H9 (cell line): Measurements from ENCODE around the gene EPC2. TPM values are rescaled to one million over a fixed set of nuclear protein-coding genes. Genes with fewer than 3 reads are reported as not detected.

Experiments
- DNase-seq: peaks from one replicate; pipeline ENCODE4 v3.0.0-alpha.2; 2017
- H2AFZ ChIP-seq: one replicate; pipeline ENCODE4 v1.6.1; 2013; ENCODE audit warnings: mild to moderate bottlenecking, low read length, control low read depth, moderate library complexity
- H2AK5ac ChIP-seq: 2 replicates; pipeline ENCODE4 v1.6.1; 2013; ENCODE audit warnings: low read length, control low read depth, mixed read lengths; ENCODE audit not compliant: insufficient read length
- H2BK120ac ChIP-seq: one replicate; pipeline ENCODE4 v1.6.1; 2013; ENCODE audit warnings: low read depth, mild to moderate bottlenecking, low read length, control low read depth, inconsistent platforms; ENCODE audit not compliant: poor library complexity, severe bottlenecking
- H2BK12ac ChIP-seq: 2 replicates; pipeline ENCODE4 v1.6.1; 2013; ENCODE audit warnings: low read length, control low read depth, mixed read lengths, low read depth; ENCODE audit not compliant: insufficient read length
- H2BK15ac ChIP-seq: 2 replicates; pipeline ENCODE4 v1.6.1; 2013; ENCODE audit warnings: low read depth, low read length, control low read depth
- H2BK20ac ChIP-seq: one replicate; pipeline ENCODE4 v1.6.1; 2013; ENCODE audit warnings: low read depth, mild to moderate bottlenecking, low read length, control low read depth, inconsistent platforms; ENCODE audit not compliant: poor library complexity, severe bottlenecking
- H2BK5ac ChIP-seq: 2 replicates; pipeline ENCODE4 v1.6.1; 2013; ENCODE audit warnings: low read length, control low read depth, mixed read lengths; ENCODE audit not compliant: insufficient read length
- H3K14ac ChIP-seq: 2 replicates; pipeline ENCODE4 v1.6.1; 2013; ENCODE audit warnings: low read length, control low read depth; ENCODE audit not compliant: insufficient read depth
- H3K18ac ChIP-seq: 2 replicates; pipeline ENCODE4 v1.6.1; 2013; ENCODE audit warnings: low read depth, mild to moderate bottlenecking, mixed read lengths, low read length, control low read depth; ENCODE audit not compliant: insufficient read length
- H3K23ac ChIP-seq: 2 replicates; pipeline ENCODE4 v1.6.1; 2013; ENCODE audit warnings: low read length, control low read depth, mixed read lengths, low read depth; ENCODE audit not compliant: insufficient read length
- H3K23me2 ChIP-seq: 2 replicates; pipeline ENCODE4 v1.6.1; 2013; ENCODE audit warnings: low read depth, mild to moderate bottlenecking, mixed read lengths, low read length, control low read depth; ENCODE audit not compliant: insufficient read length, poor library complexity, severe bottlenecking
- H3K27ac ChIP-seq: 2 replicates; pipeline ENCODE4 v1.5.1; 2013; ENCODE audit warnings: low read length, control low read depth, mixed read lengths, low read depth; ENCODE audit not compliant: insufficient read length
- H3K27me3 ChIP-seq: 2 replicates; pipeline ENCODE4 v1.6.1; 2013; ENCODE audit warnings: low read length, control low read depth, inconsistent platforms; ENCODE audit not compliant: insufficient read depth
- H3K4ac ChIP-seq: 2 replicates; pipeline ENCODE4 v1.6.1; 2013; ENCODE audit warnings: low read depth, mild to moderate bottlenecking, control low read depth, inconsistent platforms, low read length, moderate library complexity
- H3K4me1 ChIP-seq: 2 replicates; pipeline ENCODE4 v1.6.1; 2013; ENCODE audit warnings: low read length, control low read depth, inconsistent platforms; ENCODE audit not compliant: insufficient read depth
- H3K4me2 ChIP-seq: 2 replicates; pipeline ENCODE4 v1.6.1; 2013; ENCODE audit warnings: low read length, control low read depth, mixed read lengths; ENCODE audit not compliant: insufficient read length, insufficient read depth
- H3K56ac ChIP-seq: 2 replicates; pipeline ENCODE4 v1.6.1; 2013; ENCODE audit warnings: low read depth, mild to moderate bottlenecking, mixed read lengths, low read length, control low read depth; ENCODE audit not compliant: insufficient read length
- H3K79me1 ChIP-seq: 2 replicates; pipeline ENCODE4 v1.6.1; 2013; ENCODE audit warnings: low read depth, mild to moderate bottlenecking, moderate library complexity, low read length, control low read depth, inconsistent platforms; ENCODE audit not compliant: insufficient read depth, poor library complexity, severe bottlenecking
- H3K79me2 ChIP-seq: 2 replicates; pipeline ENCODE4 v1.6.1; 2013; ENCODE audit warnings: low read length, control low read depth, inconsistent platforms; ENCODE audit not compliant: insufficient read depth
- H3K9ac ChIP-seq: 2 replicates; pipeline ENCODE4 v1.6.1; 2013; ENCODE audit warnings: low read length, control low read depth, mixed read lengths; ENCODE audit not compliant: insufficient read length; ENCODE audit errors: extremely low read depth
- H3K9me3 ChIP-seq: one replicate; pipeline ENCODE4 v1.6.1; 2013; ENCODE audit warnings: low read depth, low read length, inconsistent platforms; ENCODE audit not compliant: control insufficient read depth
- H3T11ph ChIP-seq: one replicate; pipeline ENCODE4 v1.6.1; 2013; ENCODE audit warnings: mild to moderate bottlenecking, low read length, control low read depth, inconsistent platforms
- H4K20me1 ChIP-seq: one replicate; pipeline ENCODE4 v1.6.1; 2013; ENCODE audit not compliant: control insufficient read depth, insufficient read length, insufficient read depth
- H4K5ac ChIP-seq: 2 replicates; pipeline ENCODE4 v1.6.1; 2013; ENCODE audit warnings: low read depth, mild to moderate bottlenecking, mixed read lengths, low read length, control low read depth; ENCODE audit not compliant: insufficient read length
- H4K8ac ChIP-seq: replicated peaks from 2 replicates; pipeline ENCODE4 v1.6.1; 2013; ENCODE audit warnings: low read length, control low read depth, mixed read lengths, low read depth; ENCODE audit not compliant: insufficient read length
- H4K91ac ChIP-seq: 2 replicates; pipeline ENCODE4 v1.6.1; 2013; ENCODE audit warnings: low read depth, mild to moderate bottlenecking, moderate library complexity, mixed read lengths, low read length, control low read depth; ENCODE audit not compliant: insufficient read length
- H3K27ac Mint-ChIP-seq, 3 experiments: 2 replicates in 2 of 3; 3 replicates in 1 of 3; pipeline ENCODE4 v1.8.0; 2020 to 2021; ENCODE audit warnings: mixed read lengths in 3 of 3, mild to moderate bottlenecking in 1 of 3, moderate library complexity in 1 of 3
- H3K27me3 Mint-ChIP-seq: 2 replicates; pipeline ENCODE4 v1.8.0; 2021; ENCODE audit warnings: low read depth, mild to moderate bottlenecking, moderate library complexity, mixed read lengths
- H3K36me3 Mint-ChIP-seq, 3 experiments: 2 replicates in 2 of 3; 3 replicates in 1 of 3; pipeline ENCODE4 v1.8.0; 2020 to 2021; ENCODE audit warnings: low read depth in 3 of 3, mixed read lengths in 3 of 3; ENCODE audit not compliant: insufficient read depth in 1 of 3
- H3K4me1 Mint-ChIP-seq, 2 experiments: 2 replicates each; pipeline ENCODE4 v1.8.0; 2020; ENCODE audit warnings: mixed read lengths in 2 of 2
- H3K4me3 Mint-ChIP-seq, 2 experiments: 2 replicates in 1 of 2; 3 replicates in 1 of 2; pipeline ENCODE4 v1.8.0; 2020 to 2021; ENCODE audit warnings: mild to moderate bottlenecking in 2 of 2, mixed read lengths in 2 of 2, moderate library complexity in 1 of 2
- H3K9me3 Mint-ChIP-seq, 2 experiments: 2 replicates in 1 of 2; 3 replicates in 1 of 2; pipeline ENCODE4 v1.8.0; 2020; ENCODE audit warnings: mild to moderate bottlenecking in 2 of 2, mixed read lengths in 2 of 2, moderate library complexity in 1 of 2
- WGBS: extraction: QIAGEN DNeasy Blood & Tissue Kit; methylation state at CpG from one replicate; pipeline ENCODE4 v1.1.7; 2013; ENCODE audit warnings: missing lambda C conversion rate, low lambda C conversion rate, mixed read lengths; ENCODE audit not compliant: insufficient read length; ENCODE audit errors: extremely low coverage; 5-methylcytosine and 5-hydroxymethylcytosine counted together
- total RNA-seq: library from RNA; stranded (reverse); gene quantifications from 2 replicates; pipeline ENCODE4 v1.2.1, GENCODE V29; 2021
- TF ChIP-seq, protein P1 (sequence below): fragments of 200-600 bp; sonication (generic); conservative IDR thresholded peaks from 3 replicates; pipeline ENCODE4 v1.8.0; 2021; ENCODE audit warnings: antibody characterized with exemption, mild to moderate bottlenecking

Gene EPC2
- total RNA-seq, 1 experiment from 2014 or later, result 31.3 TPM

DNA sequence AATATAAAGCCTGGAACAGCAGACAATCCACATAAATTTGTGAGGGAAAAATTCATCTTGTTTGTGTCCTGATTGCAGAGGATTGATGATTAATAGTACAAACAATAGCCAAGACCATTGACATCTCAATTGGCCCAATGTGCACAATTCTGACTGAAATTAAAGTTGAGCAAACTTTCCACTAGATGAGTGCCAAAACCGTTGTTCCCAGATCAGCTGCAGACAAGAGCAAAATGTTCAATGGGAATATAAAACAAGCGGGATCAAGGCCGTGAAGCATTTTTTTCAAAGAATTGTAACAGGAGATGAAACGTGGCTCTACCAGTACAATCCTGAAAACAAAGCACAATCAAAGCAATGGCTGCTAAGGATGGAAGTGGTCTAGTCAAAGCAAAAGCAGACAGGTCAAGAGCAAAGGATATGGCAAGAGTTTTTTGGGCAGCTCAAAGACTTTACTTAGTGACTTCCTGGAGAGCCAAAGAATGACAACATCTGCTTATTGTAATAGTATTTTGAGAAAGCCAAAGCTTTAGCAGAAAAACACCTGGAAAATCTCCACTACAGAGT is 174.6 kb downstream of the EPC2 start:
- no peak overlapping the region for H2BK15ac ChIP-seq
- H3K23me2 ChIP-seq, result no peaks in the 10 kb centered on the region
- no CpG with 5 or more reads among the region's 4 CpGs for WGBS
- DNase-seq, result no peak
- no peak overlapping the region for H3T11ph ChIP-seq
- TF ChIP-seq, protein P1, sequence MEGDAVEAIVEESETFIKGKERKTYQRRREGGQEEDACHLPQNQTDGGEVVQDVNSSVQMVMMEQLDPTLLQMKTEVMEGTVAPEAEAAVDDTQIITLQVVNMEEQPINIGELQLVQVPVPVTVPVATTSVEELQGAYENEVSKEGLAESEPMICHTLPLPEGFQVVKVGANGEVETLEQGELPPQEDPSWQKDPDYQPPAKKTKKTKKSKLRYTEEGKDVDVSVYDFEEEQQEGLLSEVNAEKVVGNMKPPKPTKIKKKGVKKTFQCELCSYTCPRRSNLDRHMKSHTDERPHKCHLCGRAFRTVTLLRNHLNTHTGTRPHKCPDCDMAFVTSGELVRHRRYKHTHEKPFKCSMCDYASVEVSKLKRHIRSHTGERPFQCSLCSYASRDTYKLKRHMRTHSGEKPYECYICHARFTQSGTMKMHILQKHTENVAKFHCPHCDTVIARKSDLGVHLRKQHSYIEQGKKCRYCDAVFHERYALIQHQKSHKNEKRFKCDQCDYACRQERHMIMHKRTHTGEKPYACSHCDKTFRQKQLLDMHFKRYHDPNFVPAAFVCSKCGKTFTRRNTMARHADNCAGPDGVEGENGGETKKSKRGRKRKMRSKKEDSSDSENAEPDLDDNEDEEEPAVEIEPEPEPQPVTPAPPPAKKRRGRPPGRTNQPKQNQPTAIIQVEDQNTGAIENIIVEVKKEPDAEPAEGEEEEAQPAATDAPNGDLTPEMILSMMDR, result no peak
- no peak overlapping the region for H3K4ac ChIP-seq
- H3K14ac ChIP-seq, result no peak overlapping the region
- no peak overlapping the region for H3K4me2 ChIP-seq
- H3K79me2 ChIP-seq, result no peaks in the 10 kb centered on the region
- H2AFZ ChIP-seq, result no peak overlapping the region
- H3K4me3 Mint-ChIP-seq, result no peak overlapping the region
- peaks cover 41 to 45% of the 10 kb centered on the region in 2 experiments for H3K4me1 Mint-ChIP-seq
- H4K91ac ChIP-seq, result no peak overlapping the region
- H3K27me3 ChIP-seq, result no peaks in the 10 kb centered on the region
- peak overlapping the region in 1 of 3 experiments; percentile 76; a peak in 2 of 7 replicates for H3K27ac Mint-ChIP-seq
- peaks cover 15% of the 10 kb centered on the region for H3K4me1 ChIP-seq
- H2AK5ac ChIP-seq, result no peak overlapping the region
- no peak overlapping the region for H2BK5ac ChIP-seq
- no peak overlapping the region for H3K23ac ChIP-seq
- H3K56ac ChIP-seq, result no peak overlapping the region
- H3K9me3 Mint-ChIP-seq, result no peaks in the 10 kb centered on the region
- H3K27me3 Mint-ChIP-seq, result no peaks in the 10 kb centered on the region
- no peak overlapping the region for H4K8ac ChIP-seq
- no peaks in the 10 kb centered on the region for H3K79me1 ChIP-seq
- H3K18ac ChIP-seq, result no peak overlapping the region
- no peaks in the 10 kb centered on the region for H3K36me3 Mint-ChIP-seq
- no peak overlapping the region for H2BK20ac ChIP-seq
- H4K5ac ChIP-seq, result no peak overlapping the region
- no peak overlapping the region for H2BK120ac ChIP-seq
- H2BK12ac ChIP-seq, result no peak overlapping the region
- H4K20me1 ChIP-seq, result no peaks in the 10 kb centered on the region
- no peaks in the 10 kb centered on the region for H3K9me3 ChIP-seq
- no peak overlapping the region for H3K27ac ChIP-seq
- no peak overlapping the region for H3K9ac ChIP-seq
